Effector CD8-positive, alpha-beta T cell (primary cell): Measurements from ENCODE around the gene CDT1.
"Not testable (repeated sequence)": the region's sequence is repeated elsewhere in the genome, so short reads cannot be mapped to it uniquely, and the experiment has no call there.

Experiments
- DNase-seq: peaks from one replicate; lab custom pipeline; 2025; lab: John Stamatoyannopoulos, UW

CDT1 gene

DNA sequence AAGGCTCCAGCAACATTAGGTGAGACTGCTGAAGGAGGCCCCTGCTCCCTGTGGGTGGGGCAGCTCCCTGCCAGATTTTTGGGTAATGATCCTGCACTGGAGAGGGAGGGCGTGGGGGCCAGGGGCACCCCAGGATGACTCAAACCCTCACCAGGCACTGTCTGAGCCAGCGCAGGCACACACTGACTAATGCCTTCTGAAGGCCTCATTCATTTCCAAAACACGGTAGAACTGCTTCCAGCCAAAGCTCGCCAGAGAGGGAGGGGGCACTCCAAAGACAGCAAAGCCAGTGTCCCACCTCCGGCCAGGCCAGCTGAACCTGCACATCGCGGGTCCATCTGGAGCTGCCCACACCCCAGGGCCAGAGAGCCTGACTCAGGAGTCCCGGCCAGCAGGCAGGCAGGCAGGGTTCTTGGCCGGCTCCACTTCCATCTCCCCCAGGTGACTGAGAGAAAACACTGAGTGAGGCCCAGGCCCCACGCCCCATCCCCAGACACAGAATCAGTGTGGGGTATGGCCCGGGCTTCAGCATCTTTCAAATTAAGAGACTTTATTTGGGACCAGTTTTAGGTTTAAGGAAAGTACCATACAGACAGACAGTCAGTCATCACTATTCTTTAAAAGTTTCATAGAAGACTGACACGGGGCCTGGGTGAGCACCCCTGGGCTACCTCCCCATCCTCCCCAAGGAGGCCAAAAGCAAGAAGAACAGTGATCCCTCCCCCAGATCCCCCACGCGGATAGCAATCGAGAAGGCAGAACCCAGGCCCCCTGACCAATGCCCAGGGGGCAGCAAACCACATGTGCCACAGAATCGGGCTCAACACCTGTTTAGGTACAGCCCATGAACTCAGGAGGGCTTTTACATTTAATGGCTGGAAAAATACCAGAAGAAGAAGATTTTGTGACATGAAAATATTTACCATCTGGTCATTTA is 20.9 kb upstream of the CDT1 start:
- no peak for DNase-seq

DNA sequence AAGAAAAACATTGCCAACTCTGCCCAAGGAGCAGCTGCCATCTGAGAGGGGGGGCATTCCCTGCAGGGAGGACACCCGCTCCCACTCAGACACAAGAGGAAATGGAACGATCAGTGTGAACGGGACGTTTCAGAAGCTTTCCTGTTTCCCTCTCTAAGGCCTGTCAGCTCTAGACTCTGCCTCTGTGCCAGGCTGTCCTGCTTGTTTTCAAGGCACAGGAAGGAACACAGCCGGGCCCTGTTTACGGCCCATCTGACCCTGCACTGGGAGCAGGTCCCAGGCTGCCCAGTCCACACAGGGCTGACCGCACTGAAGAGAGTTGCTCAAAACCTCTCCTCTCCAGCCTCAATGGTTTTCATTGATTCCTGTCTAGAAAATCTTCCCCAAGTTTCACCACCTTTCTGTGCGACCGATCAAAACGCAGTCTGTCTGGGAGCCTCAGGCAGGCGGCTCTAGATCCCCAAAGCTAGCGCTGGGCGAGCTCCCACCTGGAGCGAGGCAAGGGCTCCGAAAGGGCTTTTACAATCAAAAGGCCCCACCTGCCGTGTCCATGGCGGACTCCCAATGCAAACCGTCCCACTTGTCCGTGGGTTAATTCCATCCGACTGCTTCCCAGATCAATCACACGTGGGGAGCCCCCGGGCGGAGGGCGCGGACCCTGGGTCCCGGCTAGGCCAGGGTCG is 20.1 kb upstream of the CDT1 start:
- no peak for DNase-seq

DNA sequence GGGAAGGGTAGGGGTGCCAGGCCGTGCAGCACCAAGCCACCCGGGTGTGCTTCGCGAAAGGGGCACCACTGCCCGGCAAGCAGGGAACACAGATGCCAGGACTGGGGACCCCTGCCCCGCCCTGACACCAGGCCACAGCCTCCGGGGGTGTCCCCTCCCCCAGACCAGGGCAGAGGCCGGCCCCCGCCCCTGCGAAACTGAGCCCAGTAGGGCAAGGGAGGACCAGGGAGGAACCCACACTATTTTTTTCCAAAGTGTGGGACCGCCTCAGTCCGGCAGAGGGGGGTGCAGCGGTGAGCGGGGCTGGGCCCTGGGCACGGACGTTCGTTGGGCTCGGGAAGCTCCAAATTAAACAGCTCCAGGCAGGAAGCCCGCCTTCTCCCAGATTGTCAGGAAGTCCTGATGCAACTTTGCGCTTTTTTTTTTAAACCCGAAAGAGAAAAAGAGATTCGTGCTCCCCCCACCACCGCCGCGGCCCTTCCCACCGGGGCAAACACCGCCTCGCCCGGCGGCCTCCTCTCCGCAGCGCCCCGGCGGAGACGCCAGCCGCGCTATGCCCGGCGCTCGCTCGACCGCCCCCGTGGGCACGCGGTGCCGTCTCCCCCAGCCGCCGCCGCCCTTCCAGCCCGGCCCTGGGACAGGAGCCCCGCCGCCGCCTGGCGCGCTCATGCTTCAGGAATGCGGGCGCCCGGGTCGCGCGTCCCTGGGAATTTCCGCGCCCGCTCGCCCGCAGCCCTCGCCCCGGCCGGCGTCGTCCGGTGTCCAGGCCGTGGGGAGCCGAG is 19.3 kb upstream of the CDT1 start:
- no peak for DNase-seq

DNA sequence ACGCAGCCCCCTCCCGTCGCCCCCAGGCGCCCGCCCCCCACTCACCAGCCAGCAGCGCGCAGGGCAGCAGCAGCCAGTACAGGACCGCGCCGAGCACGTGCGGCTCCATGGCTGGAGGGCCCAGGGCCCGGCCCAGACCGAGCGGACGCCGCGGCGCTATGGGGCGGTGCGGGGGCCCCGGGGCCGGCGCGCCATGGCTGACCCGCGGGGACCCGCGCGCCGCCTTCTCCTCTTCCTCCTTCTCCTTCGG is 18.8 kb upstream of the CDT1 start:
- no peak for DNase-seq

DNA sequence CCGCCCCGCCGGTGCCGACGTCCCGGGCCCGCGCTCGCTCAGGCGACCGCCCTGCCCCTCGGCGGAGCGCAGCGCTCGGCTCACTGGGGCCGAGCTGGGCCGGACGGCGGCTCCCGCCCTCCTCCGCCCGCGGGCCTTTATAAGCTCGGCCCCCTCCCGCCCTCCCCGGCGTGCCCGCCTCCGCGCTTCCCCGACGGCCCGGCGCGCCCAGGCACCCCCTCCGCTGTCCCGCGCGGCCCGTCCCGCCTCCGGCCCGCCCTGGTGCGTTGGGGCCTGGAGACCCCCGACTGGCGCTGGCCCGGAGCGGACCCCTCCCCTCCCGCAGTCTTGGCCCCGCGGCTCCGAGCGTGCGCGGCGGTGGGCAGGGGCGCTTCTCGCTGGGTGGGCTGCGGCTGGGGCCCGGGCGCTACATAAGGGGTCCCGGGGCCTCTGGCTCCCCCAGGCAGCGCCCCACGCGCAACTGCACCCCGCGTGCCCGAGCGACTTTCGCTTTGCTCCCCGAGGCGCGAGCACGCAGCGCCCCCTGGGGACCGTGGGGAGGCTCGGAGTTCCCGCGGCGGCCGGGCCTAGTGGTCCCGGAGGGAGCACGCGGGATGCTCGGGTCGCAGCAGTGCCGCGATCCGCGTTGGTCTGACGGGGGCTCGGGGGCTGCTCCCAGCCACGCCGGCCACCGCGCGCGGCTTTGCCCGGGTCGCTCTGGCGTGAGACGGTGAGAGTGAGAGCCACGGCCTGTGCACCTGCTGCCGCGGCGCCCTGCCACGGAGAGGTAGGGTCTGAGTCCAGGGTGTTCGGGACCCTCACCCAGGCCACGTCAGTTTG is 18.3 kb upstream of the CDT1 start, which contains the start of gene PIEZO1:
Gene PIEZO1 (minus strand): TSS at position 115 of the 819 bp plus-strand sequence. CDS start 256 bp downstream, outside the sequence.
- peak; percentile 77 for DNase-seq

- DNase-seq: no peak
Measured at GRCh38 chr16:88787579-88788314, 15.8 kb upstream of the CDT1 start.

- not testable (repeated sequence) for DNase-seq
Measured at GRCh38 chr16:88788749-88789148, 14.8 kb upstream of the CDT1 start.

- no peak for DNase-seq
Measured at GRCh38 chr16:88789594-88789993, 14.0 kb upstream of the CDT1 start.

GRCh38 chr16:88790312-88791211 is 13.0 kb upstream of the CDT1 start:
- DNase-seq: peak; percentile 20

GRCh38 chr16:88792078-88792550 is 11.5 kb upstream of the CDT1 start:
- DNase-seq: no peak

GRCh38 chr16:88792668-88793250 is 10.8 kb upstream of the CDT1 start:
- DNase-seq: no peak

DNA sequence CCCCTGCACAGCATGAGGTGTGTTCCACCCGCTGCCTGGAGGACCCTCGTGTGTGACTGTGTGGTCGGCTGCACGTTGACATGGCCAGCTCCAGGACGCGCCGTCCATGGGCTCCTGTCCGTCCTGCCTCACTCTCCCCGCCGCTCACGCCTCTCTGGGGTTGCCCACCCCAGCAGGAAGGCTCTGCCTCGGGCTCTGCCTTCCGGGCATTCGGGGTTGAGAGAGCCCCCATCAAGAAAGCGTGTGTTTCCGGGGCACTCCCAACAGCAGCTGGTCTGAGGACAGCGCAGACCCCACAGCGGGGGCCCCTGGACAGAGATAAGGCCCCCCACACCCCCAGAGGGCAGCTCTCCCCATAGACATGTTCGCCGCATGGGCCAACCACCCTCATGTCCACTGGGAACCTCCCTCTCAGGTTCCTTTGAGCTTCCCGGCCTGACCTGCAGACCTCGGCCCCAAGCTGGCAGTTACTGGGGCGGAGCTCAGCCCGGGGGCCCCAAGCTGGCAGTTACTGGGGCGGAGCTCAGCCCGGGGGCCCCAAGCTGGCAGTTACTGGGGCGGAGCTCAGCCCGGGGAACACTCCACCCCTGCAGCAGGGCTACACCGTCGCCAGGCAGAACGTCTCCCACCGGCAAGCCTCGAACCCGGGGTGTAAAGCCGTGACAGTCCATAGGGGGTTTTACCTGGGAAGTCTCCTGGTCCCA is 10.2 kb upstream of the CDT1 start:
- DNase-seq: no peak

- DNase-seq: no peak
Measured at GRCh38 chr16:88796278-88796677, 7.3 kb upstream of the CDT1 start.

GRCh38 chr16:88798073-88798472 is 5.5 kb upstream of the CDT1 start:
- no peak for DNase-seq

DNA sequence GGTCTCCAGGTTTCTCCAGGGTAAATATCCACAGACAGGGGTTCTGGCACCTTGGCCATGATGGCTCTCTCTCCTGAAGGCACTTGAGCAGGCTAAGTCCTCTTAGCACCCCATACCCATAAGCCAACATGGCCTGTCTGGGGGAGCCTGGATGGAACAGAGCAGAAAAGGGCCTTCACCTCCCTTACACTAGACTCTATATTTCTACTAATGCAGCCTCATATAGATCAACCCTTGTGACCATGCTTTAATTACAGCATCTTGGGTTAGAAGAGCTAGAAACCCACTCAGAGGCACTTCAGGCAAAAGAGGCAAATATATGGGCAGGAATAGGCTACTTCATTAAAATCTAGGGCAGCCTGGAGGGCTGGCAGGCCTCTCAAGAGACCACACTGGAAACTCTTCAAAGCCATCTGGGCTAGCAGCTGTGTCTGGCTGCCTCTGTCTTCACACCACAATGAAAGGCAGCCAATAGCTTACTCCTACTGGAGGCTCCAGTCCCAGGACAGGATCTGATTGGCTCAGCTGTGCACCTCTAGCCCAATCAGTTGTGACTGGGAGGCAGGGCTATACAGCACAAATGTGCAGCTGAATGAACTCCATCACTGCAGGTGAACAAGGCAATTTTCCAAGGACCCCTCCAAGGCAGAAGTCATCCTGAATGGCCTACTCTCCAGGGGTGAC is 4.7 kb upstream of the CDT1 start:
- DNase-seq: no peak

DNA sequence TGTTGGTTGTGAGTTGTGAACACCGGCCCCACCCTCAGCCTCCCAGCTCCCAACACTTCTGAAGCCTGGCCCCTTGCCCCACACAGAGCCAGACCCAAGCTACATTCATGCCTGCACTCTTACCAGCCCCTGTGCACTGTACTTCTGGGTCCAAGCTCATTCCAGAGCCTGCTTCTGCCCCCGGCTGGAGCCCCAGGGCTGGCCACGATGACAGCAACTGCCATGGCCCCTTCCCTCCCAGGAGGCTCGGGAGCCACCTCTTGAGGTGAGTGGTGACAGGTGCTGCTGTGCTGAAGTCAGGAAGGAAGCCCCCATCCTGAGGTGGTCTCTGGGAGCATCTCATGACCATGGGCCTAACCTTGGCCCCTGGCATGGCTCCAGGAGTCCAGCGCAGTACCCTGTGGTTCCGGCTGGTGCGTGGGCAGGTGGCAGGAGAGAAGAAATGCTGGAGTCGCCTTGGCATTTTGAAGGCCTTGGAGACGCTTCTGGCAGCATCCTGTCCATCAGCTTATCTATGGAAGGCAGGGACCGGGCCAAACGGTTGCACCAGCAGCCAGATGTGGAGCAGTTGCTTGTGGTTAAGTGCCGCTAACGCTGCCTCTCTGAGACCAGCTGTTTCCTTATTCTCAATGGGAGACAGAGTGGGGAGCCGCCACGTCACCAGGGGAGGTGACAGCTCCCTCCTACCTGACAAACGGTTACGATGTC is 3.9 kb upstream of the CDT1 start:
- no peak for DNase-seq

- DNase-seq: no peak
Measured at GRCh38 chr16:88800277-88800592, 3.4 kb upstream of the CDT1 start.

DNA sequence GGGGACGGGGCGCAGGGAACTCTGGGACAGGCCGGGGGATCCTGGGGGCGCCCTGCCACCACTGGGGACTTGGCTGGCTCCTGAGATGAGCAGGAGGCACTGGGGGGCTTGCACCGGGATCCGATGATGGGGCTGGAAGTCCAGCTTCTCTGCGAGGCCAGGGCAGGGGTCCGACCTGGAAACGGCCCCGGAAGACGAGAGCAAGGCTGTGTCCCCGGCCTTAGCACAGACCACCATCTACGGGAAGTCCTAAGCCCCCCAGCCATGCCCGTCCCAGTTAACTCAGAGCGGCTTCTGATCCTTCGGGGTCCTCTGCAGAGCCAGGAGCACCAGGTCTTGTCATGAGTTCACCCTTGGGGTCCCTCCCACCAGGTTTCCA is 573 bp downstream of the CDT1 start:
- no peak for DNase-seq
